ENCODE measurements around the gene C17orf75. TPM values are rescaled to one million over a fixed set of nuclear protein-coding genes. Genes with fewer than 3 reads are reported as not detected.

The C17orf75 gene
- total RNA-seq, 1 donor from 2014 or later = 57.4 TPM

GRCh38 chr17:32327911-32328310 is 14.1 kb downstream of the C17orf75 start:
- Mint-ChIP-seq H3K36me3 (peaks cover 4% of the 10 kb centered on the region), H3K9me3 (no peaks in the 10 kb centered on the region), H3K4me1 (peaks cover 10% of the 10 kb centered on the region), H3K27me3 (ENCODE audit: insufficient read depth, low read depth) (peaks cover 5% of the 10 kb centered on the region), H3K4me3 (no peak overlapping the region), H3K27ac (no peak overlapping the region)
- no peak overlapping the region for H3K9ac ChIP-seq
- no peak overlapping the region for H3K4me2 ChIP-seq
- TF ChIP-seq EZH2phosphoT487 (IDR thresholded peaks at IDR 0.05) (no peak), CTCF (IDR thresholded peaks at IDR 0.05) (no peak), EZH2 (IDR thresholded peaks at IDR 0.05) (no peak)
- no peaks in the 10 kb centered on the region for H3K9me3 ChIP-seq (ENCODE audit: low read depth)
- H4K20me1 ChIP-seq (ENCODE audit: low read depth) = no peaks in the 10 kb centered on the region
- H3K4me3 ChIP-seq = no peak overlapping the region
- no peaks in the 10 kb centered on the region for H3K36me3 ChIP-seq
- H3F3A ChIP-seq (ENCODE audit: low read depth) = peaks cover 30% of the 10 kb centered on the region
- H3K4me1 ChIP-seq = peaks cover 12% of the 10 kb centered on the region
- H2AFZ ChIP-seq (replicated peaks) = no peak overlapping the region
- H3K27me3 ChIP-seq = no peaks in the 10 kb centered on the region
- H3K27ac ChIP-seq = no peak overlapping the region
- DNase-seq (ENCODE audit: low spot score) = no peak
- no peaks in the 10 kb centered on the region for H3K79me2 ChIP-seq (ENCODE audit: low read depth)

- Mint-ChIP-seq H3K36me3 (no peaks in the 10 kb centered on the region), H3K4me3 (no peak overlapping the region), H3K9me3 (no peaks in the 10 kb centered on the region), H3K27ac (no peak overlapping the region), H3K4me1 (peaks cover 14% of the 10 kb centered on the region), H3K27me3 (ENCODE audit: insufficient read depth, low read depth) (peaks cover 11% of the 10 kb centered on the region)
- no peaks in the 10 kb centered on the region for H3K79me2 ChIP-seq (ENCODE audit: low read depth)
- peaks cover 30% of the 10 kb centered on the region for H3F3A ChIP-seq (ENCODE audit: low read depth)
- TF ChIP-seq CTCF (IDR thresholded peaks at IDR 0.05) (no peak), EZH2 (IDR thresholded peaks at IDR 0.05) (no peak), EZH2phosphoT487 (IDR thresholded peaks at IDR 0.05) (no peak)
- DNase-seq (ENCODE audit: low spot score) = peak; percentile 60
- peaks cover 12% of the 10 kb centered on the region for H3K4me1 ChIP-seq
- H3K4me3 ChIP-seq = no peak overlapping the region
- peak overlapping the region; percentile 40 for H2AFZ ChIP-seq (replicated peaks)
- H3K4me2 ChIP-seq = peak overlapping the region; percentile 65
- no peaks in the 10 kb centered on the region for H4K20me1 ChIP-seq (ENCODE audit: low read depth)
- H3K27ac ChIP-seq = peak overlapping the region; percentile 44
- no peak overlapping the region for H3K9ac ChIP-seq
- no peaks in the 10 kb centered on the region for H3K9me3 ChIP-seq (ENCODE audit: low read depth)
- H3K27me3 ChIP-seq = no peaks in the 10 kb centered on the region
- H3K36me3 ChIP-seq = no peaks in the 10 kb centered on the region
These were observed 18.0 kb downstream of the C17orf75 start for GRCh38 chr17:32323811-32324491.

- H3K27ac Mint-ChIP-seq = peak overlapping the region; percentile 72
- TF ChIP-seq CTCF (IDR thresholded peaks at IDR 0.05) = no peak
- TF ChIP-seq EZH2 (IDR thresholded peaks at IDR 0.05) = no peak
- no peak for TF ChIP-seq EZH2phosphoT487 (IDR thresholded peaks at IDR 0.05)
- Histone ChIP-seq H3K27me3 (no peaks in the 10 kb centered on the region), H3K36me3 (no peaks in the 10 kb centered on the region), H3K4me3 (no peak overlapping the region), H3K4me1 (peaks cover 12% of the 10 kb centered on the region), H3K9ac (no peak overlapping the region), H4K20me1 (ENCODE audit: low read depth) (no peaks in the 10 kb centered on the region), H3K4me2 (no peak overlapping the region), H2AFZ (replicated peaks) (no peak overlapping the region), H3K27ac (no peak overlapping the region), H3K9me3 (ENCODE audit: low read depth) (no peaks in the 10 kb centered on the region), H3K79me2 (ENCODE audit: low read depth) (no peaks in the 10 kb centered on the region), H3F3A (ENCODE audit: low read depth) (peaks cover 29% of the 10 kb centered on the region)
- H3K9me3 Mint-ChIP-seq = no peaks in the 10 kb centered on the region
- no peak overlapping the region for H3K4me3 Mint-ChIP-seq
- no peaks in the 10 kb centered on the region for H3K36me3 Mint-ChIP-seq
- no peak for DNase-seq (ENCODE audit: low spot score)
- H3K27me3 Mint-ChIP-seq (ENCODE audit: insufficient read depth, low read depth) = peaks cover 12% of the 10 kb centered on the region
- peaks cover 15% of the 10 kb centered on the region for H3K4me1 Mint-ChIP-seq
These were observed 18.9 kb downstream of the C17orf75 start for GRCh38 chr17:32323046-32323445.

Data from neural progenitor cell (in vitro differentiated cells).